Measurements from ENCODE around the gene PTGER1. TPM values are rescaled to one million over a fixed set of nuclear protein-coding genes. Genes with fewer than 3 reads are reported as not detected.

The PTGER1 gene
- total and polyA plus RNA-seq, 10 of the 15 experiments (the other 5 are each of a cell fraction or from before 2014, with no cell fraction given), result not detected

DNA sequence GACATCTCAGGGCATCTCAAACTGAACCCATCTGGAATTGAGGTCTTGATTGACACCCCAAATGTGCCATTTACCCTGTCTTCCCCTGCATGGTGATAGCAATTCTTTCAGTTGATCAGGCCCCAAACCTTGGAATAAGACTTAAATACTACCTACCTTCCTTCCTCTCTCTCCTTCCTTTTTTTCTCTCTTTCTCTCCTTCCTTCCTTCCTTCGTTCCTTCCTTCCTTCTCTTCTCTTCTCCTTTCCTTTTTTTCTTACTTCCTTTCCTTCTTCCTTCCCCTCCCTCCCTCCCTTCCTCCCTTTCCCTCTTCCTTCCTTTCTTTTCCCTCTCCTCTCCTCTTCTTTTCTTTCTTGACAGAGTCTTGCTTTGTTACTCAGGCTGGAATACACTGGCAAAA is 28.1 kb upstream of the PTGER1 start:
- SMC1A ChIA-PET (ENCODE audit: uncharacterized antibody, unreplicated experiment), result interaction anchor here (0.7 to 1.5 kb wide), 4 partner anchors 14 to 1327 kb away, joined by 3 to 5 read pairs (median 4); no protein-coding TSS in a partner anchor
- CTCF ChIA-PET, result interaction anchor here (1.0 to 5.3 kb wide), 4 partner anchors 10 to 54 kb away, joined by 3 to 41 read pairs (median 6); partner anchors contain the start of gene DNAJB1
- H3K36me3 ChIP-seq (ENCODE audit: control insufficient read depth in 2 of 2, insufficient read depth in 2 of 2, low read length in 1 of 2), result no peaks in the 10 kb centered on the region
- H3K9ac ChIP-seq (ENCODE audit: control insufficient read depth, insufficient read depth, low read length), result no peak overlapping the region
- H3K79me2 ChIP-seq (ENCODE audit: control insufficient read depth, insufficient read depth, low read length), result no peaks in the 10 kb centered on the region
- H3K4me3 ChIP-seq, result no peak overlapping the region
- H2AFZ ChIP-seq (ENCODE audit: control insufficient read depth, low read depth, low read length), result no peak overlapping the region
- H3K27me3 ChIP-seq (replicated peaks in 1 of 2; ENCODE audit: control insufficient read depth in 2 of 2, insufficient read depth in 2 of 2, low read length in 1 of 2), result no peaks in the 10 kb centered on the region
- RAD21 ChIA-PET (ENCODE audit: unreplicated experiment), result interaction anchor here (0.7 kb wide), 1 partner anchor 21 kb away, joined by 3 read pairs; no protein-coding TSS in a partner anchor
- ATAC-seq (no peak), FAIRE-seq (no peak), DNase-seq (ENCODE audit: low read depth, low spot score) (no peak)
- 14% methylated on average over 1 of the region's 1 CpG for WGBS (ENCODE audit: insufficient coverage, insufficient replicate concordance, low lambda C conversion rate, missing lambda C conversion rate)
- H3K9me3 ChIP-seq (replicated peaks; ENCODE audit: control insufficient read depth, insufficient read depth, low read length), result no peaks in the 10 kb centered on the region
- intact Hi-C loops (cut with micrococcal nuclease; ENCODE audit: unreplicated experiment) (no loop called here), in situ Hi-C loops (cut with MboI) (no loop called here)
- POLR2A ChIA-PET, result no interaction called here
- peaks cover 4% of the 10 kb centered on the region; the same call in 1 of the 2 replicates for H3K4me1 ChIP-seq (ENCODE audit: control insufficient read depth, insufficient read depth, low read length)
- no peak overlapping the region for H3K27ac ChIP-seq (ENCODE audit: control insufficient read depth, insufficient read depth)
- no peak overlapping the region for H3K4me2 ChIP-seq (ENCODE audit: control insufficient read depth, insufficient read depth)
- no peaks in the 10 kb centered on the region for H4K20me1 ChIP-seq (ENCODE audit: control insufficient read depth, insufficient read depth)
- no TSS peak for BruUV-seq (replicated peaks)
- TF ChIP-seq TBL1XR1 (IDR thresholded peaks at IDR 0.05; ENCODE audit: low read depth, low read length), result no peak
- TF ChIP-seq EGR1 (IDR thresholded peaks at IDR 0.05; ENCODE audit: borderline replicate concordance in 1 of 2, low read depth in 2 of 2, low read length in 2 of 2), result no peak
- TF ChIP-seq, protein P1, sequence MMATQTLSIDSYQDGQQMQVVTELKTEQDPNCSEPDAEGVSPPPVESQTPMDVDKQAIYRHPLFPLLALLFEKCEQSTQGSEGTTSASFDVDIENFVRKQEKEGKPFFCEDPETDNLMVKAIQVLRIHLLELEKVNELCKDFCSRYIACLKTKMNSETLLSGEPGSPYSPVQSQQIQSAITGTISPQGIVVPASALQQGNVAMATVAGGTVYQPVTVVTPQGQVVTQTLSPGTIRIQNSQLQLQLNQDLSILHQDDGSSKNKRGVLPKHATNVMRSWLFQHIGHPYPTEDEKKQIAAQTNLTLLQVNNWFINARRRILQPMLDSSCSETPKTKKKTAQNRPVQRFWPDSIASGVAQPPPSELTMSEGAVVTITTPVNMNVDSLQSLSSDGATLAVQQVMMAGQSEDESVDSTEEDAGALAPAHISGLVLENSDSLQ (IDR thresholded peaks at IDR 0.05), result peak; percentile 41; the same call in 1 of the 2 replicates
- no peak for TF ChIP-seq RAD21 (IDR thresholded peaks at IDR 0.05; ENCODE audit: insufficient read depth, low read depth, low read length)
- TF ChIP-seq CHD1 (IDR thresholded peaks at IDR 0.05; ENCODE audit: low read depth, low read length), result no peak

All from GM12878 (cell line).